Measurements from ENCODE around the gene TMA7. TPM values are rescaled to one million over a fixed set of nuclear protein-coding genes. Genes with fewer than 3 reads are reported as not detected.

TMA7 gene
- total and polyA plus RNA-seq, 2 donors (not counting 3 experiments of a cell fraction or from before 2014, with no cell fraction given), result 137 to 306 TPM

DNA sequence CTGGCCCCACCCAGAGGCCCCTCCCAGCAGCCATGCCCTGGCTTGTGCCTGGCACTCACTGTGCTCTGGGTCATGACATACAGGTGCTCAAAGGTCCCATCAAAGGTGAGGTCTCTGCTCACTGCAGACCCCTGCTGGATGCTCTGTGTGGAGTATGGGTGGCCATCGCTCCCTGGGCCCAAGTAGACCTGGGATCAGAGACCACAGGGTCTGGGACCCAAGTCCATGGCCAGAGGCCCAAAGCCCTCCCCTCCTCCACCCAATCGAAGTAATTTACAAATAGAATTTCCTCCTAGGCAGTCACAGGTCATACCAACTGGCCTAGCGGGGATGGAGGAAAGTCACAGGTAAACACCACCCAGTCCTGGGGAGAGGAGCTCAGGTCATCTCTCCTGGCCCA is 17.8 kb upstream of the TMA7 start:
- CTCF ChIA-PET, result interaction anchor here (1.1 to 2.9 kb wide), 5 partner anchors 12 to 22 kb away, joined by 3 to 39 read pairs (median 4); partner anchors contain the start of genes CCDC51 and TMA7
- BruUV-seq (replicated peaks), result no TSS peak

DNA sequence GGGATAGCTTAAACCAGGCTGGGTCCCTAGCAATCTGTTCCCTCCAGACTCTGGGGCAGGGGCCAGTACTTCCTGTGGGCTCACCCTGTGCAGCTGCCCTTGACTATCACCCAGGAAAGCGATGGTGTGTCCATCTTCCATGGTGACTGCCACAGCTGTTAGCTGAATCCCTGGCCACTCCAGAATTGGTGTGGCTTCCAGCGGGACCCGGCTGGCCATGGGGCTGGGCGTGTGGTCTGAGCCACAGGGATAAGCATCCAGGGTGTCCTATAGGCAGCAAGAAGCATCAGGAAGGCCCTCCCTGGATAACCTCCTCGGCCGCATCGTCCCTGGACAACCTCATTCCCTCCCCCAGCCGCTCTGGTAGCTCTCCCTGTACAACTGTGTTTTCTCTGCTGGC is 17.4 kb upstream of the TMA7 start:
- no peak for FAIRE-seq
- no peaks in the 10 kb centered on the region for H3K4me1 ChIP-seq (ENCODE audit: control insufficient read depth, extremely low read depth, insufficient read depth, low read length)
- H3K4me2 ChIP-seq (ENCODE audit: insufficient read depth, low read length), result no peak overlapping the region
- peaks cover 0 to 5% of the 10 kb centered on the region in 2 experiments for H3K36me3 ChIP-seq (ENCODE audit: control insufficient read depth in 2 of 2, extremely low read depth in 1 of 2, insufficient read depth in 2 of 2, low read length in 2 of 2)
- no peak overlapping the region for H3K4me3 ChIP-seq (replicated peaks in 1 of 3; ENCODE audit: insufficient read depth in 1 of 3, low read depth in 1 of 3, low read length in 3 of 3)
- POLR2A ChIA-PET, result no interaction called here
- CTCF ChIA-PET, result interaction anchor here (1.1 to 2.9 kb wide), 5 partner anchors 11 to 22 kb away, joined by 3 to 39 read pairs (median 4); partner anchors contain the start of genes CCDC51 and TMA7
- no peaks in the 10 kb centered on the region for H3K79me2 ChIP-seq (ENCODE audit: control insufficient read depth, insufficient read depth, low read length)
- dilution Hi-C loops (cut with MboI; ENCODE audit: extremely low pct_ligation_motif_present, low sequenced_read_pairs) (no loop called here), intact Hi-C loops (cut with micrococcal nuclease) (no loop called here)
- no peaks in the 10 kb centered on the region for H3K9me3 ChIP-seq (replicated peaks; ENCODE audit: control insufficient read depth, insufficient read depth, low read length)
- no peaks in the 10 kb centered on the region for H4K20me1 ChIP-seq (replicated peaks; ENCODE audit: control insufficient read depth, extremely low read depth, insufficient read depth, low read length)
- no peak for TF ChIP-seq FOS (IDR thresholded peaks at IDR 0.05; ENCODE audit: borderline replicate concordance, insufficient read depth, low read length)
- TF ChIP-seq POLR2A (IDR thresholded peaks at IDR 0.05; ENCODE audit: low read depth, low read length), result no peak
- DNase-seq (ENCODE audit: low read depth, low spot score), result no peak
- no TSS peak for BruUV-seq (replicated peaks)
- no peak overlapping the region for H3K9ac ChIP-seq (replicated peaks; ENCODE audit: extremely low read depth, insufficient read depth, low read length)
- no peak overlapping the region for H3K27ac ChIP-seq (ENCODE audit: insufficient read depth, low read depth, low read length)
- no peaks in the 10 kb centered on the region for H3K9me1 ChIP-seq (replicated peaks; ENCODE audit: control insufficient read depth, extremely low read depth, insufficient read depth, low read length)
- no peaks in the 10 kb centered on the region for H3K27me3 ChIP-seq (ENCODE audit: control insufficient read depth in 2 of 2, insufficient read depth in 2 of 2, low read length in 2 of 2)
- H2AFZ ChIP-seq (ENCODE audit: low read depth, low read length), result no peak overlapping the region

More for the DNA sequence above, 17.8 kb upstream of the TMA7 start:
- Histone ChIP-seq H3K4me2 (ENCODE audit: insufficient read depth, low read length) (no peak overlapping the region), H3K4me1 (ENCODE audit: control insufficient read depth, extremely low read depth, insufficient read depth, low read length) (no peaks in the 10 kb centered on the region), H3K27ac (ENCODE audit: insufficient read depth, low read depth, low read length) (no peak overlapping the region), H3K9me1 (replicated peaks; ENCODE audit: control insufficient read depth, extremely low read depth, insufficient read depth, low read length) (no peaks in the 10 kb centered on the region), H3K9ac (replicated peaks; ENCODE audit: extremely low read depth, insufficient read depth, low read length) (no peak overlapping the region), H3K79me2 (ENCODE audit: control insufficient read depth, insufficient read depth, low read length) (no peaks in the 10 kb centered on the region), H3K4me3 (replicated peaks in 1 of 3; ENCODE audit: insufficient read depth in 1 of 3, low read depth in 1 of 3, low read length in 3 of 3) (no peak overlapping the region), H3K9me3 (replicated peaks; ENCODE audit: control insufficient read depth, insufficient read depth, low read length) (no peaks in the 10 kb centered on the region), H4K20me1 (replicated peaks; ENCODE audit: control insufficient read depth, extremely low read depth, insufficient read depth, low read length) (no peaks in the 10 kb centered on the region), H2AFZ (ENCODE audit: low read depth, low read length) (no peak overlapping the region), H3K36me3 (ENCODE audit: control insufficient read depth in 2 of 2, extremely low read depth in 1 of 2, insufficient read depth in 2 of 2, low read length in 2 of 2) (peaks cover 0 to 5% of the 10 kb centered on the region in 2 experiments), H3K27me3 (ENCODE audit: control insufficient read depth in 2 of 2, insufficient read depth in 2 of 2, low read length in 2 of 2) (no peaks in the 10 kb centered on the region)
- no peak for DNase-seq (ENCODE audit: low read depth, low spot score)
- FAIRE-seq, result no peak
- TF ChIP-seq, protein P1, sequence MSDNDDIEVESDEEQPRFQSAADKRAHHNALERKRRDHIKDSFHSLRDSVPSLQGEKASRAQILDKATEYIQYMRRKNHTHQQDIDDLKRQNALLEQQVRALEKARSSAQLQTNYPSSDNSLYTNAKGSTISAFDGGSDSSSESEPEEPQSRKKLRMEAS (IDR thresholded peaks at IDR 0.05; ENCODE audit: insufficient read depth, insufficient read length), result no peak
- dilution Hi-C loops (cut with MboI; ENCODE audit: extremely low pct_ligation_motif_present, low sequenced_read_pairs) (no loop called here), intact Hi-C loops (cut with micrococcal nuclease) (no loop called here)
- POLR2A ChIA-PET, result no interaction called here

Measured in endothelial cell of umbilical vein (primary cell).